GM12891 (cell line): ENCODE data around the gene OPRD1.

ENCODE experiments used
- DNase-seq: peaks from one replicate; pipeline ENCODE4 v3.0.0; 2011; ENCODE audit warnings: low spot score; ENCODE audit not compliant: insufficient read length
- FAIRE-seq: peaks from 2 replicates; lab custom pipeline; 2011; peaks lifted over from hg19 to GRCh38; lab: Jason Lieb, UNC
- PAX5 ChIP-seq: IDR thresholded peaks from 2 replicates; pipeline ENCODE4 v1.6.1; 2011; ENCODE audit warnings: low read length, moderate library complexity, mild to moderate bottlenecking; ENCODE audit not compliant: insufficient read depth, severe bottlenecking
- POLR2A ChIP-seq: IDR thresholded peaks from 2 replicates; pipeline ENCODE4 v1.6.1; 2011; ENCODE audit warnings: low read depth, low read length, control low read depth
- POLR2AphosphoS5 ChIP-seq: IDR thresholded peaks from 2 replicates; pipeline ENCODE4 v1.6.1; 2011; ENCODE audit warnings: low read depth, low read length, control low read depth
- POU2F2 ChIP-seq: IDR thresholded peaks from 2 replicates; pipeline ENCODE4 v1.6.1; 2011; ENCODE audit warnings: low read depth, mild to moderate bottlenecking, control low read depth, low read length, moderate library complexity
- SPI1 ChIP-seq: IDR thresholded peaks from 2 replicates; pipeline ENCODE4 v1.6.1; 2011; ENCODE audit warnings: low read depth, low read length, control low read depth
- TAF1 ChIP-seq: IDR thresholded peaks from 2 replicates; pipeline ENCODE4 v1.6.1; 2011; ENCODE audit warnings: low read depth, low read length, control low read depth

The OPRD1 gene

DNA sequence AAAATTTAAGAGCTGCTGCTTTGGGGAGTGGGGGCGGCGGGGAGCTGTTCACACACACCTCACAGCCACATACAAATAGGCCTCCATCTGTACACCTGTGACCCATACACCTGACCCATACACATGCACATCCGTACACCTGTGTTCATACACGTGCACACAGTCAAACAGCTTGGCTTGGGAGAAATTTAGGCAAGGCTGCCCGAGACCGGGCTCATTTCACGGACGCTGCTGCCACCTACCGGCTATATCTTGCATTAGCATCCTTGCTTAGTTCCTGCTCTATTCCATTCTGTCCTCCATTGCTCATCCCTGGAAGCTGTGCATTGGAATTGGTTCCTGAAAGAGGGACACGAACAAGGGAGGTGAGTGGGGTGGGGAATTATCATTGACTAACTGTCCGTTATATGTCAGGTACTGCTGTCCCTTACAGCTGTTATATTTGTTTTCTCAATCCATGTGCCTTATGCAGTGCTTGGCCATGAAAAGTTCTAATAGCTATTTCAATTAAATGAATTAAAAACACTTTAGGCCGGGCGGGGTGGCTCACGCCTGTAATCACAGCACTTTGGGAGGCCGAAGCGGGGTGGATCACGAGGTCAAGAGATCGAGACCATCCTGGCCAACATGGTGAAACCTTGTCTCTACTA is 65.3 kb downstream of the OPRD1 start:
- DNase-seq (peak; percentile 58), FAIRE-seq (peak; percentile 99)

DNA sequence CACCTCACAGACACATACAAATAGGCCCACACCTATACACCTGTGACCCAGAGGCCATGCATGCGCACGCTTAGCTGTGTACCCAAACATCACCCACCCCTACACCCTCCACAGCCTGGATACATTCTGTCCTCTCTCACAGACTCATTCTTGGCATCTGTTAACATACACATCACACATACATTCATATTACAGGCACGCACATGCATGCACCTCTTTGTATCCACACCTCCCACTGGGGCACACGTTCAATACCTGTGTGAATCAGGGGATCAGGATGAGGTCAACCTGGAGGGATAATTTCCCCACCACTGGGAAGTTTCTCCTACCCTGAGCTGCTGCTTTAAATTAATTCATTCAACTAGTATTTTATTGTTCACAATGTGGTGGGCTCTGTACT is 66.8 kb downstream of the OPRD1 start:
- DNase-seq = no peak
- FAIRE-seq = no peak
- no peak for TF ChIP-seq PAX5
- no peak for TF ChIP-seq POU2F2
- TF ChIP-seq TAF1 = no peak
- no peak for TF ChIP-seq SPI1
- no peak for TF ChIP-seq POLR2A
- TF ChIP-seq POLR2AphosphoS5 = no peak

More for the DNA sequence above, 65.3 kb downstream of the OPRD1 start:
- TF ChIP-seq PAX5 (no peak), POLR2AphosphoS5 (no peak), TAF1 (no peak), SPI1 (no peak), POLR2A (no peak), POU2F2 (0 out of 2 replicates have a peak, but pooled peaks have one; percentile 49)

DNA sequence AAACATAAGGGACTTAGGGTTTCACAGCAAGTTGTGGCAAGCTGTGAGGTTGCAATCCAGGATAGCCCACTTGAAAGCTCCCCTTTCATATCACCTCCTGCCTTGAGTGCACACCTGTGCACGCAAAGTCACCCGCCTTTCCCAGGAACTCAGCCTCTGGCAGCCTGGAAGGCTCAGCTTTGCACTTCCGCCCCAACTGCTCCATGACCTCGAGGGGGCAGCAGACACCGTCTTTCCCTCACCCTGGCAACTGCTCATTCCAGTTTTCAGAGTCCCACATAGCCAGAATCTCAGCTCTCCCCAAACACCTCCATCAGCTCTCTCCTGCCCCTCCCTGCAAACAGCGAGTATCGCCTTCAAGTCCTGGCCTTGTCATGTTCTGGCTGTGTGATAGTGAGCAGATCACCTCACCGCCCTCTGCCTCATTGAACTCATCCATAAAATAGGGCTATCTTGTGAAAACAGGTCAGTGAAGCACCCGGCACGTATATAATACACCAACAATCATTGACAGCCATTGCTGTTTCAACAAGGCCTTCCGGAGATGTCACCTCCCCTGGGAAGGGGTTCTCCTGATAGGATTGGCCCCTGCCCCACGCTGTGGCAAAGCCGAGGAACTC is 70.1 kb downstream of the OPRD1 start:
- TF ChIP-seq PAX5 (no peak), POLR2A (no peak), TAF1 (no peak), POU2F2 (peak; percentile 76; the same call in 1 of the 2 replicates), POLR2AphosphoS5 (no peak), SPI1 (peak; percentile 84)
- peak; percentile 63 for DNase-seq
- FAIRE-seq = peak; percentile 92

DNA sequence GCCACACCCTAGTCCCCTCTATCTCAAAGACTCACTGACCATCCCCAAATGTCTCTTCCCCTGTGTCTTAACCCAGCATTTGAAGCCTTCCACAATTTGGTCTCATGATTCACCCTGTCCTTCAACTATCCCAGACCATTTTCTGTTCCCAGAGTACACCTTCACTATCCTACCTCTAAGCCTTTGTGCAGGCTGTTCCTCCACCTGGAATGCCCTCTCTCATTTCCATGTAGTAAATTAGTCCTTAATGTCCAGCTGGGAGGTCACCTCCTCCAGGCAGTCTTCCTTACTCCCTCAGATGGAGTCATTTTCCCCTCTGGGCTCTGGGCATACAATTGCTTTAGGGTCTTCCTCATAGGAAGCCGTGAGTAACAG is 71.3 kb downstream of the OPRD1 start:
- TF ChIP-seq PAX5 = no peak
- TF ChIP-seq POU2F2 = no peak
- no peak for TF ChIP-seq SPI1
- no peak for TF ChIP-seq POLR2A
- no peak for TF ChIP-seq POLR2AphosphoS5
- no peak for TF ChIP-seq TAF1
- DNase-seq (no peak), FAIRE-seq (no peak)

DNA sequence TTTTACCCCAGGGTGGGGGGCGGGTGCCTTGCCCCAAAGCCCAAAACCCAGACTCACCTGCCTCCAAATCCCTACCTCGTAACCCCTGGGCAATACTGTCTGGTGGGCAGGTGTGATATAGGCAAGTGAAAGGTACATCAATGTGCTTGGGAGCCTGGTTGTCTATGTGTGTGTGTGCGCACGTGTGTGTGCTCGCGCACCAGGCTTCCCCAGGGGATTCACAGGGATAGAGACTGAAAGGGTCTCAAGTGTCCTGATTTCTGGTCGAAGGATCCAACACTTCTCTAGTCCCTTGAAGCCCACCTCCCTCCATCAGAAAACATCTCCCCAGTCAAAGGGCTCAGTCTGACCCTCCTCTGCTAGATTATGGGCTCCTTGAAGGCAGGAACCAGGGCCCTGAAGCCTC is 73.5 kb downstream of the OPRD1 start:
- TF ChIP-seq POU2F2 (no peak), TAF1 (no peak), PAX5 (no peak), POLR2A (no peak), POLR2AphosphoS5 (no peak)
- DNase-seq (no peak), FAIRE-seq (no peak)

DNA sequence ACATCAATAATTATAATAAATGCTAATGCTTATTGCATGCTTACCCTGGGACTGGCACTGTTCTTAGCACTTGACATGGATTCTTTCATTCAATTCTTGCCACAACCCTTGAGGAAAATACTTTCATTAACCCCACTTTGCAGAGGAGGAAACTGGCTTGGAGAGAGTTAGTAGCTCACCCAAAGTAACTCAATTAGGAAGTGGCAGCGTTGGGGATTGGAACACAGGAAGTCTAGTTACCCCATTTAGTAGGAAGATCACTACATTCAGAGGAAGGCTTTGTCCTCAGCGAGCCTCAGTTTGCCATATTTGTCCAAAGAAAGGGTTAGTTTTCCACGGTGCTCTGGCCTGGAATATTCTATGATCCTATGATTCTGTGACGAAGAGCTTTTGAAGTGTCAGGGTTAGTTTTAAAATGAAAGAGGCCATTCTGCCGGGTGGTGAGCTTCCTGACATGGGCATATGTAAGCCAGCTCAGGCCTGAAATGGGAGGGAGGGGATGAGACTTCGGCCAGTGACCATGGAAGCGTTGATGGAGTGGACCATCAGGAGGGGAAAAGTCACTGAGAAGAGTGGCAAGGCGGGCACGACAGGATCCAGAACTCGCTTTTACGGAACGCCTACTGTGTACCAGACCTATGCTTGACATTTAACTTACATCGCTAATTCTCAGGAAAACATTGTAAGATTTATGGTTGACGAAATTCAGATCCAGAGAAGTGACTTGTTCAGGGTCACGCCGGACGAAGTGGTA is 74.2 kb downstream of the OPRD1 start:
- no peak for FAIRE-seq
- no peak for DNase-seq
- TF ChIP-seq POLR2AphosphoS5 (no peak), TAF1 (no peak), PAX5 (no peak), SPI1 (no peak), POLR2A (no peak), POU2F2 (no peak)

DNA sequence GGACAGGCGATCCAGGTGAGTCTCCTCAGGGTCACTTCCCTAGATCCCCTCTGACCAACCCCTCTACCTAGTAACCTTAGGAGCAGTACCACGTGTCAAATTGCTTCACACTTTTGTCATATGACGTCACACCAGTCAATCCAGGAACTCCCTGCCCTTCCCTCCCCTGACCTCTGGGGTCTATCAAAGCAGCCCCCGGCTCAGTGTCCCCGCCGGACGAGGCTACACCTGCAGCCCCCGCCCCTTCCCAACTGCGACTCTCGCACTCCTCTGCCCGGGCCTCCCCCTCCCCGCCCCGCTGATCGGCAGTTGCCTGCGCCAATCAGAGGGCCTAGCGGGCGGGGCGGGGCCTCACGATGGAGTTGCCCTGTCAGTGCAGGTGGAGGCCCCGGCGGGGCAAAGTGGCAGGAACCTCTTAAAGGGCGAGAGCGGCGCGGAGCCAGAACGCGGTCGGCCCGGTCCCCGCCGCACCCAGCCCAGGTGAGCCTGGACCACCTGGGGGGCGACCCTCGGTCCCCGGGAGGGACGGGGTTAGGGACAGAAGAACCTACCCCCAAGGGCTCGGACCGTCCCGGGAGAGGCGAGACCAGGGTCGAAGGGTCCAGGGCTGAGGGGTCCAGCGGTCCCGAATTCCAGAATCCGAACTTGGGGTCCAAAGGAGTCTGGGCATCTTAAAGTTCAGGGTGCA is 74.9 kb downstream of the OPRD1 start:
- TF ChIP-seq POU2F2 (no peak), POLR2A (no peak), SPI1 (no peak), POLR2AphosphoS5 (no peak), TAF1 (no peak), PAX5 (no peak)
- DNase-seq (peak; percentile 98), FAIRE-seq (peak; percentile 86)

DNA sequence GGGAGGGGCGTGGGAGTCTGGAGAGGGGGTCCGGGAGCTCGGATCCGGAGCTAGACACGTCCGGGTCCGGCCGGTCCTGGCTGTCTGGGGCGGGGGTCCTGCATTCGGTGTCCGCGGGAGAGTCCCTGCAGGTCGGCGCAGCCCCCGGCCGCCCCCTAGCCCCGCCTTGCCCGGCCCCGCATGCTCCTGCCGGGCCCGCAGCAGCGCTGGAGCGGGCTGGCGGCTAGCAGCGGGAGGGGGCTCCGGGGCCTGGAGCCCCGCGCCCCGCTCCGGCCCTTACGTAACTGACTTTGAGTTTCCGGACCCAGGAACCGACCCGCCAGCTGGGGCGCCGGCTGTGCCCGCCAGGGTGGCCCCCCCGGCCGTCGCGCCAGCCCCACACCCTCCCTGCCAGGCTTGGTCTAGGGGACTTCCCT is 75.5 kb downstream of the OPRD1 start:
- no peak for TF ChIP-seq SPI1
- no peak for TF ChIP-seq TAF1
- no peak for TF ChIP-seq POLR2A
- no peak for TF ChIP-seq POLR2AphosphoS5
- TF ChIP-seq POU2F2 = no peak
- no peak for TF ChIP-seq PAX5
- DNase-seq (peak; percentile 45), FAIRE-seq (no peak)
